HepG2 (cell line): ENCODE results near the gene TBC1D20. TPM values are rescaled to one million over a fixed set of nuclear protein-coding genes. Genes with fewer than 3 reads are reported as not detected.
A peak's percentile ranks its signal among the peaks of the same experiment; 100 is the strongest.

Source experiments
- CBFB ChIP-seq: sonication (generic); formaldehyde crosslinking; IDR thresholded peaks from 2 replicates; pipeline ENCODE4 v1.4.0; 2020; ENCODE audit warnings: missing genetic modification reagents
- CBX1 ChIP-seq: IDR thresholded peaks from one replicate; pipeline ENCODE4 v1.6.1; 2016; ENCODE audit warnings: antibody characterized with exemption, low read depth
- EZH2 ChIP-seq: conservative IDR thresholded peaks from 2 replicates; pipeline ENCODE4 v1.6.1; 2012; ENCODE audit warnings: mild to moderate bottlenecking, low read depth, low read length, moderate library complexity
- PCBP1 ChIP-seq: fragments of 200-400 bp; formaldehyde crosslinking; IDR thresholded peaks from 2 replicates; pipeline ENCODE4 v1.6.1; 2017; ENCODE audit warnings: mild to moderate bottlenecking, low read depth, low read length, borderline replicate concordance
- RFX3 ChIP-seq: IDR thresholded peaks from 2 replicates; pipeline ENCODE4 v1.6.1; 2016; ENCODE audit warnings: missing biosample characterization, missing genetic modification reagents
- SAP130 ChIP-seq: IDR thresholded peaks from 2 replicates; pipeline ENCODE4 v1.6.1; 2016; ENCODE audit warnings: low read depth
- SKI ChIP-seq: fragments of 450-650 bp; IDR thresholded peaks from one replicate; pipeline ENCODE4 v1.6.1; 2018; ENCODE audit warnings: mild to moderate bottlenecking; ENCODE audit not compliant: partially characterized antibody
- ZC3H4 ChIP-seq: sonication (generic); formaldehyde crosslinking; IDR thresholded peaks from 2 replicates; pipeline ENCODE4 v1.4.0; 2020; ENCODE audit warnings: missing genetic modification reagents, borderline replicate concordance
- ZFP36L1 ChIP-seq: sonication (generic); formaldehyde crosslinking; IDR thresholded peaks from 2 replicates; pipeline ENCODE4 v1.8.0; 2022; ENCODE audit warnings: mild to moderate bottlenecking, missing genetic modification reagents, moderate library complexity
- ZNF121 ChIP-seq: sonication (generic); formaldehyde crosslinking; IDR thresholded peaks from 2 replicates; pipeline ENCODE4 v1.5.0; 2020; ENCODE audit warnings: mild to moderate bottlenecking, missing genetic modification reagents
- ZNF20 ChIP-seq: sonication (generic); formaldehyde crosslinking; IDR thresholded peaks from 2 replicates; pipeline ENCODE4 v1.4.0; 2020; ENCODE audit warnings: mild to moderate bottlenecking, moderate library complexity, missing genetic modification reagents
- ZNF24 ChIP-seq: fragments of 450-650 bp; IDR thresholded peaks from 2 replicates; pipeline ENCODE4 v1.6.1; 2017; ENCODE audit warnings: antibody characterized with exemption, mild to moderate bottlenecking
- ZNF296 ChIP-seq: sonication (generic); formaldehyde crosslinking; conservative IDR thresholded peaks from 2 replicates; pipeline ENCODE4 v1.5.0; 2020; ENCODE audit warnings: mild to moderate bottlenecking, missing genetic modification reagents
- ZNF33A ChIP-seq: sonication (generic); formaldehyde crosslinking; IDR thresholded peaks from 2 replicates; pipeline ENCODE4 v1.5.1; 2020; ENCODE audit warnings: missing genetic modification reagents, mild to moderate bottlenecking, moderate library complexity, borderline replicate concordance
- ZNF354B ChIP-seq: sonication (generic); formaldehyde crosslinking; IDR thresholded peaks from 2 replicates; pipeline ENCODE4 v1.8.0; 2022; ENCODE audit warnings: mild to moderate bottlenecking, missing genetic modification reagents
- ZNF44 ChIP-seq: sonication (generic); formaldehyde crosslinking; IDR thresholded peaks from 2 replicates; pipeline ENCODE4 v1.5.1; 2020; ENCODE audit warnings: mild to moderate bottlenecking, missing genetic modification reagents
- ZNF570 ChIP-seq: sonication (generic); formaldehyde crosslinking; IDR thresholded peaks from 2 replicates; pipeline ENCODE4 v1.4.0; 2020; ENCODE audit warnings: mild to moderate bottlenecking, missing genetic modification reagents, borderline replicate concordance
- ZNF598 ChIP-seq: sonication (generic); formaldehyde crosslinking; IDR thresholded peaks from 2 replicates; pipeline ENCODE4 v1.5.1; 2020; ENCODE audit warnings: mild to moderate bottlenecking, missing genetic modification reagents, borderline replicate concordance
- ZNF768 ChIP-seq: sonication (generic); formaldehyde crosslinking; IDR thresholded peaks from 2 replicates; pipeline ENCODE4 v1.4.0; 2020; ENCODE audit warnings: missing genetic modification reagents
- polyA plus RNA-seq, 8 experiments: library from polyadenylated mRNA; depleted of rRNA in 3 of 8; stranded (reverse) in 7 of 8; unstranded in 1 of 8; fragments of >200 nt; fragmentation: Illumina TruSeq in 4 of 8; extraction: Trizol in 4 of 8; gene quantifications; 2 replicates each; pipeline versions ENCODE4 v1.2.1 to v1.2.3, GENCODE V29; 2011 to 2016; ENCODE audit warnings: low read depth in 4 of 8, missing spikeins in 1 of 8, mixed read lengths in 1 of 8; ENCODE audit not compliant: insufficient read depth in 1 of 8
- total RNA-seq, 5 experiments: library from RNA; depleted of rRNA; stranded (reverse); fragments of >200 nt; fragmentation: Illumina TruSeq; extraction: Trizol; gene quantifications; 2 replicates each; pipeline ENCODE4 v1.2.3, GENCODE V29; 2016; ENCODE audit warnings: low read depth in 1 of 5
- TF ChIP-seq, protein P1 (sequence below): sonication (generic); formaldehyde crosslinking; IDR thresholded peaks from 2 replicates; pipeline ENCODE4 v1.5.0; 2020; ENCODE audit warnings: mild to moderate bottlenecking, missing genetic modification reagents
- TF ChIP-seq, protein P2 (sequence below): sonication (generic); formaldehyde crosslinking; conservative IDR thresholded peaks from 2 replicates; pipeline ENCODE4 v1.4.0; 2020; ENCODE audit warnings: missing genetic modification reagents
- TF ChIP-seq, protein P3 (sequence below): sonication (generic); formaldehyde crosslinking; IDR thresholded peaks from 2 replicates; pipeline ENCODE4 v1.9.0; 2022; ENCODE audit warnings: missing genetic modification reagents, mild to moderate bottlenecking, borderline replicate concordance

TBC1D20 gene
- total and polyA plus RNA-seq, 2 of the 13 experiments (the other 11 are each of a cell fraction or from before 2014, with no cell fraction given): 36.6 to 47.1 TPM

DNA sequence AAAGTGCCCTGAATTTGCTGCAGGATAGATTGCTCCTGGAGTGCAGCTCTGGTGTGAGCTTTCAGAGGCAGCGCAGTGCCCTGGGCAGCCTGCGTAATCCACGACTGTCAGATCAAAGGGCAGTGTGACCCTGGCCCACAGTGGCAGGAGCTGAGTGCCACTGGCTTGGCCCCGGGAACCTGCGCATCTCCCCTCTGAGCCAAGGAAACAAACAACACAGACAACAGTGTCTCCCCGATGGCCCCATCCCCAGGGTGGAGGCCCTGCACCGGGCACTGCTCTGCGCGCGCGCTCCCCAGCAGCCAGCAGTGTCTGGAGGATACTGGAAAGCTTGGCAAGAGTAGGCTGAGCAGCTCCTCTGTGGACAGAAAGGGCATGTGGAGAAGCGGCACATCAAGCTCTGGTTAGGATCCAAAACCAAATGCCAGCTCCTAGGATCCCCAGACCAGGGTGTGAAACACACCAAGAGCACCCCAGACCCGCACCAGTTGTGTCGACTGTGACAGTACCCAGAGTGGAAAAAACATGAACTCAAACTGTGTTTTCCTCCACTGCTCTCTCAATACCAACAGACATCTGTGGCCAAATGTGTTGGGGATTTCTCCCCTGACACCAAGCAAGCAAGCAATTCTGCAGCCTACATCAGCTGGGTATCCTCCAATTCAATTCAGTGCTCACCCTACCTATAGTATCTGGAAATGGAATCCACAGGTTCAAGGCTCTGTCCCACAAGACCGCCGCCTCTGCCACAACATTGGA, 27.5 kb downstream of the TBC1D20 start (continued):
- TF ChIP-seq RFX3 (CRISPR knock-in tag): no peak
- no peak for TF ChIP-seq EZH2
- peak; percentile 68; the same call in 1 of the 2 replicates for TF ChIP-seq ZNF598
- peak; percentile 27; the same call in 1 of the 2 replicates for TF ChIP-seq ZFP36L1
- peak; percentile 88 for TF ChIP-seq ZC3H4 (CRISPR knock-in tag)
- TF ChIP-seq ZNF44: no peak
- peak; percentile 74 for TF ChIP-seq CBFB (CRISPR knock-in tag)
- TF ChIP-seq, protein P1, sequence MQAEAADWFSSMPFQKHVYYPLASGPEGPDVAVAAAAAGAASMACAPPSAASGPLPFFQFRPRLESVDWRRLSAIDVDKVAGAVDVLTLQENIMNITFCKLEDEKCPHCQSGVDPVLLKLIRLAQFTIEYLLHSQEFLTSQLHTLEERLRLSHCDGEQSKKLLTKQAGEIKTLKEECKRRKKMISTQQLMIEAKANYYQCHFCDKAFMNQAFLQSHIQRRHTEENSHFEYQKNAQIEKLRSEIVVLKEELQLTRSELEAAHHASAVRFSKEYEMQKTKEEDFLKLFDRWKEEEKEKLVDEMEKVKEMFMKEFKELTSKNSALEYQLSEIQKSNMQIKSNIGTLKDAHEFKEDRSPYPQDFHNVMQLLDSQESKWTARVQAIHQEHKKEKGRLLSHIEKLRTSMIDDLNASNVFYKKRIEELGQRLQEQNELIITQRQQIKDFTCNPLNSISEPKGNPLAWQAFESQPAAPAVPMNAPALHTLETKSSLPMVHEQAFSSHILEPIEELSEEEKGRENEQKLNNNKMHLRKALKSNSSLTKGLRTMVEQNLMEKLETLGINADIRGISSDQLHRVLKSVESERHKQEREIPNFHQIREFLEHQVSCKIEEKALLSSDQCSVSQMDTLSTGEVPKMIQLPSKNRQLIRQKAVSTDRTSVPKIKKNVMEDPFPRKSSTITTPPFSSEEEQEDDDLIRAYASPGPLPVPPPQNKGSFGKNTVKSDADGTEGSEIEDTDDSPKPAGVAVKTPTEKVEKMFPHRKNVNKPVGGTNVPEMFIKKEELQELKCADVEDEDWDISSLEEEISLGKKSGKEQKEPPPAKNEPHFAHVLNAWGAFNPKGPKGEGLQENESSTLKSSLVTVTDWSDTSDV (CRISPR knock-in tag): no peak
- no peak for TF ChIP-seq CBX1
- peak; percentile 40; the same call in 1 of the 2 replicates for TF ChIP-seq ZNF768 (CRISPR knock-in tag)
- no peak for TF ChIP-seq SKI
- no peak for TF ChIP-seq PCBP1
- no peak for TF ChIP-seq ZNF121 (CRISPR knock-in tag)
- TF ChIP-seq ZNF570: no peak
- TF ChIP-seq ZNF354B: no peak
- TF ChIP-seq ZNF20 (CRISPR knock-in tag): no peak
- TF ChIP-seq, protein P2, sequence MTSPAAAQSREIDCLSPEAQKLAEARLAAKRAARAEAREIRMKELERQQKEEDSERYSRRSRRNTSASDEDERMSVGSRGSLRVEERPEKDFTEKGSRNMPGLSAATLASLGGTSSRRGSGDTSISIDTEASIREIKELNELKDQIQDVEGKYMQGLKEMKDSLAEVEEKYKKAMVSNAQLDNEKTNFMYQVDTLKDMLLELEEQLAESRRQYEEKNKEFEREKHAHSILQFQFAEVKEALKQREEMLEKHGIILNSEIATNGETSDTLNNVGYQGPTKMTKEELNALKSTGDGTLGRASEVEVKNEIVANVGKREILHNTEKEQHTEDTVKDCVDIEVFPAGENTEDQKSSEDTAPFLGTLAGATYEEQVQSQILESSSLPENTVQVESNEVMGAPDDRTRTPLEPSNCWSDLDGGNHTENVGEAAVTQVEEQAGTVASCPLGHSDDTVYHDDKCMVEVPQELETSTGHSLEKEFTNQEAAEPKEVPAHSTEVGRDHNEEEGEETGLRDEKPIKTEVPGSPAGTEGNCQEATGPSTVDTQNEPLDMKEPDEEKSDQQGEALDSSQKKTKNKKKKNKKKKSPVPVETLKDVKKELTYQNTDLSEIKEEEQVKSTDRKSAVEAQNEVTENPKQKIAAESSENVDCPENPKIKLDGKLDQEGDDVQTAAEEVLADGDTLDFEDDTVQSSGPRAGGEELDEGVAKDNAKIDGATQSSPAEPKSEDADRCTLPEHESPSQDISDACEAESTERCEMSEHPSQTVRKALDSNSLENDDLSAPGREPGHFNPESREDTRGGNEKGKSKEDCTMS (CRISPR knock-in tag): no peak
- no peak for TF ChIP-seq ZNF24
- TF ChIP-seq ZNF296 (CRISPR knock-in tag): no peak
- no peak for TF ChIP-seq SAP130 (CRISPR knock-in tag)
- no peak for TF ChIP-seq ZNF33A (CRISPR knock-in tag)
- TF ChIP-seq, protein P3, sequence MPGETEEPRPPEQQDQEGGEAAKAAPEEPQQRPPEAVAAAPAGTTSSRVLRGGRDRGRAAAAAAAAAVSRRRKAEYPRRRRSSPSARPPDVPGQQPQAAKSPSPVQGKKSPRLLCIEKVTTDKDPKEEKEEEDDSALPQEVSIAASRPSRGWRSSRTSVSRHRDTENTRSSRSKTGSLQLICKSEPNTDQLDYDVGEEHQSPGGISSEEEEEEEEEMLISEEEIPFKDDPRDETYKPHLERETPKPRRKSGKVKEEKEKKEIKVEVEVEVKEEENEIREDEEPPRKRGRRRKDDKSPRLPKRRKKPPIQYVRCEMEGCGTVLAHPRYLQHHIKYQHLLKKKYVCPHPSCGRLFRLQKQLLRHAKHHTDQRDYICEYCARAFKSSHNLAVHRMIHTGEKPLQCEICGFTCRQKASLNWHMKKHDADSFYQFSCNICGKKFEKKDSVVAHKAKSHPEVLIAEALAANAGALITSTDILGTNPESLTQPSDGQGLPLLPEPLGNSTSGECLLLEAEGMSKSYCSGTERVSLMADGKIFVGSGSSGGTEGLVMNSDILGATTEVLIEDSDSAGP (CRISPR knock-in tag): no peak
